SK-N-MC (cell line): ENCODE data around the gene TRDMT1.

Experiments used
- EZH2 ChIP-seq: fragments of 200-600 bp; sonication (generic); IDR thresholded peaks from one replicate; pipeline ENCODE4 v1.6.1; 2017; ENCODE audit warnings: antibody characterized with exemption
- POLR2AphosphoS5 ChIP-seq: IDR thresholded peaks from 2 replicates; pipeline ENCODE4 v1.6.1; 2012; ENCODE audit warnings: mild to moderate bottlenecking, low read depth, low read length, borderline replicate concordance

GRCh38 chr10:17144032-17144431 lies 57.4 kb downstream of the TRDMT1 start:
- no peak for TF ChIP-seq EZH2
- TF ChIP-seq POLR2AphosphoS5, result no peak
